HG03469 (cell line): ENCODE data around the gene GSTM3.
"Not testable (repeated sequence)": the region's sequence is repeated elsewhere in the genome, so short reads cannot be mapped to it uniquely, and the experiment has no call there.

Source experiments
- ATAC-seq: cut with Tn5 transposase; IDR thresholded peaks from one replicate; pipeline ENCODE4 v1.9.1; 2021; ENCODE audit warnings: mild to moderate bottlenecking, moderate library complexity, moderate number of reproducible peaks; ENCODE audit not compliant: unreplicated experiment

The GSTM3 gene

DNA sequence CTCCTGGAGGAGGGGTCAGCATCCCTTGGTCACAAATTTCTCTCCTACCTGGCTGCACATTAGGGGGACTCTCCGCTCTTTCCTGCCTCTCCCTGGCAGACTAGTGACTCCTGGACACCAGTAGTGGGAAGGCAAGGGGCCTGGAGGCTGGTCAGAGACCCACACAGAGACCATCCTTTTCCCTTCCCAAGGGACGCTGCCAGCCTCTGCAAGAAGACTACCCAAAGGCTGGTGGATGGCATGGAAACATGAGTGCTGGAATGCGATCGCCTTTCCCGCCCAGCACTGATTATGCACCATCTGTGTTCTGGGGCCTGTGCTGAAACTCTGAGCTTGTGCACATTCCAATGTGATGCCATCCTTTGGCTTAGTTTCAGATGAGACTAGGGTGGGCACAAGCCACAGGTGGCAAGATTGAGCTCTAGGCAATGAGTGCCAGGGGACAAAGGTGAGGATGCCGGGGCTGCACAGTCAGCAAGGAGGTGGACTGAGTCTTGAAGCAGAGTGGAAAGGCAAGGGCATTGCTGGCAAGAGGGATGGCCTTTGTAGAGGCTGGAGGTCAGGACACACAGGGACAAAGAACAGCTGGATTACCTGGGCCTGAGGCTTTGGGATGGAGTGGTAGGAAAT lies 35.5 kb upstream of the GSTM3 start:
- no peak for ATAC-seq

DNA sequence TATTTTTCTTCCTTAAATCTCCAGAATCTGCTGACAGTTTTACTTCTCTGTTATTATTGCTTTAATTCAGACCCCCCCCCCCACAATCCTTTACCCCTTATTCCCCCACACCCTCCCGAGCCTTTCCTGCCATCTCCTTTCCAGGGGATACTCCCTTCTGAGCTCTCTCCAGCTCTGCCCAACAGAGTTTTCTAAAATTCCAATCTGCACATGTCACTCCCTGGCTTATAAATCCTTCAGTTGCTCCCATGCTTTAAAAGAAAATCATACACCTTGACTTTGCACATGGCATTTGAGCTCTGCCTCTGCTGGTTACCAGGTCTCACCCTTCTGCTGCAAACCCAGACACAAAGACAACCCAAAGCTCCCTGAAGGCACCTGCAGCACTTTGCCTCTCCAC lies 34.6 kb upstream of the GSTM3 start:
- no peak for ATAC-seq

DNA sequence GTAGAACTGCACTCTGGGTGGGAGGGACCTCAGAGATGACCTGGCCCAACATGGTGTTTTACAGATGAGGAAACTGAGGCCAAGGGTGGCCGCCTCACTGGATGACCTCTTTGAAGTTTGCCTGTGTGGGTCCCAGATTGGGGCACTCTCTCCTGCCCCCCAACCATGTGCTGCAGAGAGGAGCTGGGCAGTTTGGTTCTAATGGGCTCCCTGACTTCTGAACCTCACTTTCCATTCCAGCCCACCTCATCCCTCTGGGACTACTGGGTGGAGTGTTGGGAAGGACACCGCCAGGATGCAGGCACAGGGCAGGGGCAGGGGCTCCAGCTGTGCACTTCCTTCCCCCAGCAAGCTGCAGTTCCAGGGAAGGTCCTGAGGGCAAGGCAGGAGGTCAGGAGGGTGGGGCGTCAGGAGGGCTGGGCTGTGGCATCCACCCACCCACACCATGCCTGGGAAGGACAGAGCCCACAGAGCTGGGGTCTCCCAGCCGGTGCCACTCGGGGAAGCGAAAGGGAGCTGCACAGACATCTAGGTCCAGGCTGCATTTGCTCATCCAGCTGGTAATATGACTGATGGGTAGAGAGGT lies 33.2 kb upstream of the GSTM3 start:
- no peak for ATAC-seq

DNA sequence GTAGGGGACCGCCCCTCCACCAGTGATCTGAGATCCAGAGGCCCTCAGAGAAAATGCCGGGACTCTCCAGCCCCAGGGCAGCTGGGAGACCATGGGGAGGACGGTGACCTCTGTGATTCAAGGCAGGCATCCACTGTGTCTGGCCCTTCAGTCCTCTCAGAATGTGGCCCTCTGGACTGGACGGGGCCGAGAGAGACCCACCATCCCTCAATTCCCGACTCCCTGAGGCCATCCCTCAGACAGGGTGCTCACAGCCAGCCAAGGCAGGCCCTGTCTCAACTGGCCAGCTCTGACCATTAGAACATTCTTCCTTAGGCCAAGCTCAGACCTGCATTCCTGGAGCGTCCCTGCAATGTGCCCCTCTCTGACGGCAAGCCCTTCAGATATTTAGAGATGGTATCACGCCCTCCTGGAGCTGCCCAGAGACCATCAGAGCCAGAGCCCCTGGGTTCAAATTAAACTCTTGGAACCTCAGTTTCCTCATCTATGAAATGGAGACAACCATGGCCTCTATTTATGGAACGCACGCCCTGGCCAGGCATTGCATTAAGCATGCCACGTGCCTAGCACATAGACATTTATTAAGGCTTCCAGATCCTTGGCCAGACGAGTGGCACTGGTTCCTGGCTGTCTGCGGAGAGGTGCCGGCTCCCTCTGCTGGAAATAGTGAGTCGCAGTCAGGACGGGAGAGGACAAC lies 32.5 kb upstream of the GSTM3 start:
- ATAC-seq, result no peak

DNA sequence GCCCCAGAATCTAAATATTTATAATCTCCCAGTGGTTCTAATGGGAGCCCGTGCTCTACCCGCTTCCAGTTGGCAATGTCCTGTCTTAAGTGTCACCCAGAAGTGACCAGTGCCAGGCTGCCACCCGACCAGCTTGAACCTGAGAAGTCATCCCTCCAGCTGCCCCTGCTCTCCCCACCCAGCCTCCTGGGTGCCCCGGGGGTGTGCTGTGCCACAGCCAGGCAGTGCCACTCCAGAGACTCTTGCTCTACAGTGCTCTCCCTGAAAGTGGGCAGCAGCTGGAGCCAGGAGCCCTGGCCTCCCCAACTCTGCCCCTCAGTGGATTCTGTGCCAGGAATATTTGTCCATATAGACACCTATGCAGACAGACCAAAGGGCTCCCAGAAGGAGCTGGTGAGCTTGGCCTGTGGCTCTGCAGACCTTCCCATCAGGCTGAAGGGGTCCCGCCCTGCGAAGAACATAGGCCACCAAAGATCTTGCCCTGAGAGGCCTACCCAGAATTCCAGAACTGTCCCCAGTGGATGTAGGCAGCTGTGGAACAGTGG lies 31.9 kb upstream of the GSTM3 start:
- no peak for ATAC-seq

DNA sequence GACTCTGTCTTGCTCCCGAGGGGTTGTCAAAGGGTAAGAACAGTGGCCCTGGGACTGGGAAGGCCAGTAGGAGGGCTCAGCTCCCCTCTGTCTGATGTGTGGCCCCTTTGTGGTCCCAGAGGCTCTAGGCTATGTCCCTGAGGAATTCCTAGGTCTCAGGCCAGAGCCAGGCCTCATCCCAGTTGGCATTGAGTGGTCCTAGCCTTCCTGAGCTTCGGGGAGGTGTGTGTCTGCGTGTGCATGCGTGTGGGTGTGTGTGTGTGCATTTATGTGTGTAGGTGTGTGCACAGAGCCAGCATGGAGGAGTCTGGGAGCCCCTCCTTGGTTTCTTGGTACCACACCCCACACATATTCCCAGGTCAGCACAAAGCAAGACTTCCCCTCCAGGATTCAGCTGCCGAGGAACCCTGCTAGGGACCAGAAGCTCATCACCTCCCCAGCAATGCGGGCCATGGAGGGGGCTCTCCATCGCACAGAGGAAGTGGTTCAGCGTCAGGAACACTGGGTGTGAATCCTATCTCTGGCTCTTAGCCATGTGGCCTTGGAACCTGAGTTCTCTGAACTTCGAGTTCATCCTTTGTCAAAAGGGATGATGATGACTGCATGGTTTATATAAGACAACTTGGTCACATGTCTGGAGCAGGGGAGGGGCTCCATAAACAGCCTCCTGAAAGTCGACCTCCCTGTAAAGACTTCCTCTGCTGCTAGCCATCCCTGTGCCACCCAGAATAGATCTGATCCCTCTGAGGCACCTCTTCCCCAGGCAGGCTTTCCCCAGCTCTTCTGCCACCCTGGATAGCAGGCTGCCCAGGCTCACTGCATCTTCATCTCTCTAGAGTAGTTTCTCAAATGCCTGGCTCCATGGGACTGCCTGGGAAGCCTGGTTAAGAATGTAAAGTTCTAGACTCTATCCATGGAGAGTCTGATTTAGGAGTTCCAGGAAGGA lies 31.1 kb upstream of the GSTM3 start:
- ATAC-seq, result no peak

DNA sequence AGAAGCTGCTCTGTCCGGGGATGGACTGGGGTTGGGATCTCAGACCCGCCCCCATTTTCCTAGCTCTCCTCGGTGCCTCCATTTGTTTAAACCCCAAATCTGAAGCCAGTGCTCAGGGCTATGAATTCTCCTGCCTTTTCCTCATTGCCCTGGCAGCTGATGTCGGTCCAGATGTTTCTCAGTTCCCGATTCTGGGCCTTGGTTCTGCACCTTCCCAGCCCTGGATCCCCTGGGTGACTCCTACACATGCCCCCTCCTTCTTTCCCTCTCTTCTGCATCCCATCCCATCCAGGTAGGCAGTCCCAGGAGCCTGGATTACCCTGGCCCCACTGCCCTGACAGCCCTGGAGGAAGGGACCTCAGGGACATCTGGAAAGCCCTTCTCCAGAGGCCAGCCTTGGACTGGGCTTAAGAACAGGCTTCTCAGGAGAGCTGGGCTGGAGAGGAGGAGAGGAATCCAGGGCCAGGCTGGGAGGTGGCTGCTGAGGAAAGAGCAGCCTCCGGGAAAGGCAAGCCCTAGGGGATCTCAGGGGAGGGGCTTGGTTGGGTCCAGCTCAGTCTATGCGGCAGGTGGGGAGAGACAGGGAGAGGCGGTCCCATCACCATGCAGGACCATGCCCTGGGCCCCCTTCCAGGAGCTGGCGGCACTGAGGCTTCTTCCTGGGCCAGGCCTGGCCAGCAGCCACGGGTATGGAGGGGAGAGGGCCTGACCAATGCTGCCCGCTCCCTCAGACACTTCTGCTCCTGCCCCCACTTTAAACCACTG lies 29.7 kb upstream of the GSTM3 start:
- ATAC-seq, result no peak

DNA sequence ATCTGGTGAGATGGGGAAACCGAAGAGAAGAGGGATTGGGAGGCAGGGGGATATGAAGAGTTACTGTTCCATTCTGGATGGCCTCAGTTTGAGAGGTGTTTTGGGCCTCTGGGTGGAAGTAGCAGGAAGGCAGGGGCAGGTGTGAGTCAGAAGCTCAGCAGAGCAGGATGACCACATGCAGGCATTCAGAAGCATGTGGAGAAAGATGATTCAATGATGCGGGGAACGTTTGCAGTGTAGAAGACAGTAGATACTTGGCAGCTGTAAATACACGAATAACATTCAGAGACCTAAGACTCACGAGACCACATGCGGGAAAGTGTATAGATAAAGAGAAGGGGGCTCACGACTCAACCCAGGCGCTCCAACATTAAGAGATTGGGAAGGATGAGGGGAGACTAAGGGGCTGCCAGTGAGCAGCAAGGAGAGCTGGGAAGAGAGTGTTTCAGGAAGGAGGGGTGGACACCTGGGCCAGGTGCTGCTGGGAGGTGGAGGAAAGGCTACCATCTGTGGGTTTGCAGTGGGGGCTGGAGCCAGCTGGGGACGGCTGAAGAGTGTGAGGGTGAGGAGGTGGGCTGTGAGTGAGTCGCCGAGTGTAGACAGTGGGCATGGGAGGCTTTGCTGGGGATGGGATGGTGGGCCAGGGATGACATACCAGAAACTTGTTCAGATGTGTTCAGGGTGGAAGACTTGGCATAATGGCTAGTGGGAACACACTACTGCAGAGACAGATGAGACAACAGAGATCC lies 28.7 kb upstream of the GSTM3 start:
- no peak for ATAC-seq

DNA sequence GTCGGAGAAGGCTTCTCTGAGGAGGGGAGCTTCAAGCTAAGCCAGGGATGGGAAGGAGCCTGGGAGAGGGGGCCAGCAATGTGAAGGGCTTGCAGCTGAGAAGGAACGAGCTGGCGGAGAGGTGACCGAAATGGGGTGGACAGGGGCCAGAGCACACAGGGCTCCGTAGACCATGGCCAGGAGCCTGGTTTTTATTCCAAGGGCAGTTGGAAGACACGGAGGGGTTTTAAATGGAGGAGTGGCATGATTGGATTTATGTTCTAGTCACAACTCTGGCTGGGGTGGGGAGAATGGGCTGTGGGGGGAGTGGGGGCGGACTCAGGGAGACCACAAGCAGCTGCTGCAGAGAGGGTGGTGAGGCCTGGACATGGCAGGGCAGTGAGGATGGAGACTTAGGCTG lies 28.0 kb upstream of the GSTM3 start:
- no peak for ATAC-seq

DNA sequence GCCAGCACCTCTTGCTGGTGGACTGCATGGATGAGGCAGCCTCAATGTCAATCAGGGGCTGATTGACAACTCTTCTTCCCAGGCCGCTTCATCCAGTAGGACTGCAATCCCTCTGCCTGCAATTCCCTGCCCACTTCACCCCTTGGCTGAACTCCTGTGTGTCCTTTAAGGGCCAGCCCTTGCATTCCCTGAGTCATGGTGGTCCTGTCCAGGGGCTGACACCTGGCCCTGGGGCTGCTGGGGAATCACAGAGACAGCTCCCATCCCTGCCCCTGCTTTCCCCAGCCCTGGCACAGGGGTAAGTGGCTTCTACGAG lies 27.5 kb upstream of the GSTM3 start:
- no peak for ATAC-seq

DNA sequence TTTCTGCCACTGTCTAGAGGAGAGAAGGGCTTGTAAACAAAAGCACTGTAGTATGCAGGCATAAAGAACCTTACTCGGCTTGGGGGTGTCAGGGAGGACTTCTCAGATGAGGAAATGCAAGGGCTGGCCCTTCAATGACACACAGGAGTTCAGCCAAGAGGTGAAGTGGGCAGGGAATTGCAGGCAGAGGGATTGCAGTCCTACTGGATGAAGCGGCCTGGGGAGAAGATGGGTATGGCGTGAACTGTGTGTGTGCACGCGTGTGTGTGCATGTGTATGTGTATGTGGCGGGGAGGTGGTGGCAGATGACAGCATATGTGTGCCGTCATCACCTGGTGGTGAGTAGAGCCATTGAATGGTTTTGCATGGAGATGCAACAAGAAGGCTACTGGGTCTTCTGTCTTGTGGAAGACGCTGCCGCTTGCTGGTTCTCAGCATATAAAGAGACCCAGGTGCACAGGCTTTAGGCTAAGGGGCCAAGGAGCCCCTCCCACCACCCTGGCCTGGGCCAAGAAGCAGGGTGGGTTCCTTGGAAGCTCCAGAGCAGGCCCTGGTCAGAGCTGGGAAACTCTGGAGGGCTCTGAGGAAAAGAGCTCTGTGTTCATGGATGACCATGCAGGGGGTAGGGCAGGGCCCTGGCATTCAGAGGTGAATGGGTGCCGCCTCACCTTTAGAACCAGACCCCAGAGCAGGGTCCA lies 26.9 kb upstream of the GSTM3 start:
- ATAC-seq, result no peak

DNA sequence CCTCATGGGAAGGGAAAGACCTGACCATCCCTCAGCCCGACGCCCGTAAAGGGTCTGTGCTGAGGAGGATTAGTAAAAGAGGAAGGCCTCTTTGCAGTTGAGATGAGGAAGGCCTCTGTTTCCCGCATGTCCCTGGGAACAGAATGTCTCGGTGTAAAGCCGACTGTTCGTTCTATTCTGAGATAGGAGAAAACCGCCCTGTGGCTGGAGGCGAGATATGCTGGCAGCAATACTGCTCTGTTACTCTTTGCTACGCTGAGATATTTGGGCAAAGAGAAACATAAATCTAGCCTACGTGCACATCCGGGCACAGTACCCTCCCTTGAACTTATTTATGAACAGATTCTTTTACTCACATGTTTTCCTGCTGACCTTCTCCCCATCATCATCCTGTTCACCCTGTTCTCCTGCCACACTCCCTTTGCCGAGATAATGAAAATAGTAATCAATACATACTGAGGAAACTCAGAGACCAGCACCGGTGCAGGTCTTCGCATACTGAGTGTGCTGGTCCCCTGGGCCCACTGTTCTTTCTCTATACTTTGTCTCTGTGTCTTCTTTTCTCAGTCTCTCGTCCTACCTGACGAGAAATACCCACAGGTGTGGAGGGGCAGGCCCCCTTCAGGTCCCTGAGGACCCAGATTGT lies 26.3 kb upstream of the GSTM3 start:
- not testable (repeated sequence) for ATAC-seq

DNA sequence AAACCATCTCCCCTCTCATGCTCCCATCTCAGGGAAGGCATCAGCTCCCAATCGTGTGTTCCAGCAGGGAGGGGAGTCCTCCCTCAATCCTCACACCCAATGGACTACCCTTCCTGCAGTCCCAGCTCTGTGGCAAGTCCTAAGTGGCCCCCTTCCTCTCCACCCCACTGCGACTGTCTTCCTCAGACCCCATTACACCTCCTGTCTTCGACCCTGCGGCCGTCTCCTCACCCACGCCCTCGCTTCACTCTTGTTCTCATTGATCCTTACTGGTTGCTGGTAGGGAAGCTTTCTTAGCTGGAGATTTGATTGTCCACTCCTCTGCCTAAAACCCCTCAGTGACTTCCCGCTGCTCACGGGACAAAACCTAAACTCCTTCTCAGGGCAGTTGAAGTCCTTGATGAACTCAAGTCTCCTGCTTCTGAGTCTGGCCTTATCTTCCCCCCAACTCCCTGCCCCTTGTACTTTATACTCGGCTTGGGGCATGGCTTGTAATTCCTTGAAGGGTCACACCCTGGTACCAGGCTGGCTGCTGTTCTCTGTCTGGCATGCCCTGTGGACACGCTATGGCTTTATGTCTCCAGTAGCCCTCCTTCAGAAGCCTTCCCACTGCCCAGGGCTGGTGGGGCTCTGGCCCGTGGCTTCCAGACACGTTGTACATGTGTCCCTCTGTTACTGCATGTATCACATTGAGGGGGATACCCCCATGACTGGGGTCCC lies 25.2 kb upstream of the GSTM3 start:
- no peak for ATAC-seq

DNA sequence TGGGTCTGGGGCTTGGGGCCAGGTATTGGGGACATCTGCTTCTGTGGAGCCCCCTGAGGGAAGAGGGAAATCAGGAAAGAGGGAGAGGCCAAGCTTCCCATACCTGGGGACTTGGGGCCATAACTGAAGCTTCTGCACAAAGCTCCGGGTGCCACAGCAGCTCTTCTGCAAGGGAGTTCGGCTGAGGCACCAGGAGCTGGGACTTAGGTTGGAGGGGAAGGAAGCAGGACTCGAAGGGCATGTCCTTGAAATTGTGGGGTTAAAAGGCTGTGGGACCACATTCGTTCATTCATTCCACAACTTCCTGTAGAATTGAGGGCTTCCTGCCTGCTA lies 24.6 kb upstream of the GSTM3 start:
- ATAC-seq, result no peak

DNA sequence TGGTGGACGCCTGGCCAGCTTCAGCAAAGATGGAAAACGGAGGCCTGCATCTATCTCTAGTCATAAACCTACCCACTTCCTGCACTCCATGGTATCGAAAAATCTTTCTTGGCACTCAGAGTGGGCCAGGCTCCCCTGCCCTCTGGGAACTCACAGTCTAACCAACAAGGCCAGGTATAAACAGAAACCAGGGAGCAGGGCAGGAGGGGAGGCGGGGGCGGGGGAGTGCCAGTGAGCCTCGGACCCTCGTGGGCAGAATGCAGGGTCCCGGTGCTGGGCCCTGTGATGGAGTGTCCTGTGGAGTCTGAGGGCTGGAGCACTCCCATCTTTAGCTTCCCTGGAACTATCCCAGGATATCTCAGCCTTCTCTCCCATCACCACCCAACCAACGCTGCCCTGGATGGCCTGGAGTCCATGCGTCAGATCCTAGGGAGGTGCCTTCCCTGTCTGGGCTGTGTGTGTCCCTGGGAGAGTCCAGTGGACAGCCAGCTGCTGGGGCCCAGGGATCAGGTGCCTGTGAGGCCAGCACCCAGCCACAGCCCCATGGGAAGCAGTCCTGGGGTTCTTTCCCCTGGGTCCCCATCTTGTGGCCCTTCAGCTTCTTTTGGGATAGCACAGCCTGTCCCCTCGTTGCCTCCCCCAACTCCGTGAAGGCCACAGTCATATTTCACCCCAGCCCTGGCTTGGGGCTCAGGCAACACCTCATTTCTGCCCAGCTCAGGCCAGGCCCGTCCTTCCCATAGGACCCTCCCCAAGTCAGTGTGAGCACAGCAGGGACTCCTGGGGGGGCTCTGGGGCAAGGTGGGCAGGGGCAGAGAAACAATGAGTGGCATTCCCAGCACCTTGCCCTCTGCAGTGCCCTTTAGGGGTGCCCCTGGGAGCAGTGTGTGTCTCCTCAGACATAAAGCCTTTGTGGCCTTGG lies 24.0 kb upstream of the GSTM3 start:
- ATAC-seq, result no peak

DNA sequence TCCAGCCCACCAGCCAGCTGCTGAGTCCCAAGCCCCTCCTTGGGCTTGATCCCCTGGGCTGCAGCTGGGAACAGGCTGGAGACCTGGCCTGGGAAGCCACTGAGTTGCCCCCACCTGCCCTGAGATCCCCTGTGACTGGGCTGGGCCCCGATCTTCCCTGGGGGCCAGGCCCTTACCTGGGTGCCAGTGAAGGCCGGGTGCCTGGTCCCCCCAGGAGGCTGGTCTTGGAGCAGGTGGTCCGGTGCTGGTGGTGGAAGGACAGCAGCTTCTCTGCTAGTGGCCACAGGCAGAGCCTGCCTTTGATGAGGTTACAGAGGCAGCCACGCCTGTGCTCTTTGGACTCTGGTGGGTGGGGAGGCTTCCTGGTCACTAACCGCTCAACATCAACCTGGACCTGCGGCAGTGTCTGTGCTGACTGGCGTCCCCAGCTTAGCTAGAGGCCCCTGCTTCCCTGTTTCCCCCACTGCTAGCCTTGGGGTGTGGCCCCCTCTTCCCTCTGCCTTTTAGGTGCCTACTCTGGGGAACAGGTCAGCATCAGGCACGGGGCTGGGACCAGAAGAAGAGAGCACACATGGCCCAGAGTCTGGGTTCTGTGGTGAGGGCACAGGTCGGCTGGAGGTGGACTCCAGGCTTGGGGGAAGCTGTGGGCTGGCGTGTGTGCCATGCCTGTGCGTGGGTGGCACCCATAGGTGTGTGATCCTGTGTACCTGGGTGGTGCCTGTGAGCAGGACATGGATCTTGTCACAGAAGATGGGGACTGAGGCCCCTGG lies 23.0 kb upstream of the GSTM3 start, which contains the start of gene EPS8L3:
Gene EPS8L3 (minus strand): TSS at position 278 of the 770 bp plus-strand sequence. CDS start 2,174 bp downstream, outside the sequence.
- ATAC-seq, result no peak
